Aorta (tissue), 5 donors: ENCODE data around the gene RHBDL3. TPM values are rescaled to one million over a fixed set of nuclear protein-coding genes. Genes with fewer than 3 reads are reported as not detected.
"Not testable (repeated sequence)": the region's sequence is repeated elsewhere in the genome, so short reads cannot be mapped to it uniquely, and the experiment has no call there.

Experiments used
- ATAC-seq: fragments of 200-7000 bp; cut with Tn5 transposase; one replicate; pipeline ENCODE4 v1.9.1; 2022; ENCODE audit warnings: moderate library complexity; ENCODE audit not compliant: low FRiP score
- DNase-seq, 2 donors: peaks; one replicate each; pipeline ENCODE4 v3.0.0-alpha.2; 2020
- H3K27ac ChIP-seq, 2 donors: one replicate each; pipeline ENCODE4 v1.5.1; 2013; ENCODE audit warnings: low read length in 2 of 2, mild to moderate bottlenecking in 2 of 2, moderate library complexity in 2 of 2, control low read depth in 1 of 2, inconsistent platforms in 1 of 2, low read depth in 1 of 2
- H3K27me3 ChIP-seq, 2 donors: one replicate each; pipeline ENCODE4 v1.6.1; 2013; ENCODE audit warnings: control low read depth in 1 of 2, low read length in 1 of 2, mild to moderate bottlenecking in 1 of 2, moderate library complexity in 1 of 2; ENCODE audit not compliant: insufficient read depth in 2 of 2, control insufficient read depth in 1 of 2
- H3K36me3 ChIP-seq, 2 donors: one replicate each; pipeline ENCODE4 v1.6.1; 2013; ENCODE audit warnings: control low read depth in 1 of 2, low read length in 1 of 2, mild to moderate bottlenecking in 1 of 2; ENCODE audit not compliant: insufficient read depth in 2 of 2, control insufficient read depth in 1 of 2
- H3K4me1 ChIP-seq, 2 donors: one replicate each; pipeline ENCODE4 v1.6.1; 2013; ENCODE audit warnings: low read length in 2 of 2, control low read depth in 1 of 2, mild to moderate bottlenecking in 1 of 2, moderate library complexity in 1 of 2; ENCODE audit not compliant: insufficient read depth in 2 of 2, control insufficient read depth in 1 of 2
- H3K4me3 ChIP-seq, 2 donors: one replicate each; pipeline ENCODE4 v1.5.1; 2013; ENCODE audit warnings: low read length in 2 of 2, control low read depth in 1 of 2, mild to moderate bottlenecking in 1 of 2
- H3K9me3 ChIP-seq: one replicate; pipeline ENCODE4 v1.6.1; 2013; ENCODE audit warnings: mild to moderate bottlenecking, low read length; ENCODE audit not compliant: control insufficient read depth
- WGBS, 2 donors: extraction: QIAGEN DNeasy Blood & Tissue Kit; methylation state at CpG; one replicate each; pipeline ENCODE4 v1.1.7; 2013; 5-methylcytosine and 5-hydroxymethylcytosine counted together
- intact Hi-C, 2 donors: fragments of 100-400 bp; cut with DNase I; formaldehyde crosslinking; loops; one replicate each; pipeline versions ENCODE4 v1.14.2 to v1.15.0; 2022
- polyA plus RNA-seq, 2 donors: library from polyadenylated mRNA; stranded (reverse); fragments of 200-250 nt; gene quantifications; one replicate each; pipeline ENCODE4 v1.2.3, GENCODE V29; 2013
- total RNA-seq, 2 donors: library from RNA; stranded (reverse); fragmentation: NEBNext Ultra II Directional; extraction: Animal tissue kit (Norgen Biotek cat#: 25700); gene quantifications; one replicate each; pipeline ENCODE4 v1.2.1, GENCODE V29; 2021
- donor health status: healthy with polysubstance abuse.
- donor health status: Bipolar disorder and iron deficiency.
- donor health status: DM: no; HTN: no; CAD: no.
- donor health status: DM: no; HTN: no; CAD: no.
- donor health status: DM: yes; HTN: yes; CAD: no.

The RHBDL3 gene
- total and polyA plus RNA-seq, 4 donors: 0.29 to 1.0 TPM; not detected in 2

- Histone ChIP-seq H3K36me3 (no peaks in the 10 kb centered on the region), H3K4me3 (no peak overlapping the region), H3K27ac (no peak overlapping the region), H3K27me3 (no peaks in the 10 kb centered on the region), H3K9me3 (no peaks in the 10 kb centered on the region), H3K4me1 (no peaks in the 10 kb centered on the region)
- intact Hi-C loops: loop anchor here in 1 of 2 donors (1.0 kb wide), 1 partner anchor 66 kb away; no protein-coding TSS in a partner anchor
- peak; percentile 80 to 90 for DNase-seq
- 11 to 13% methylated on average over 5 of the region's 5 CpGs for WGBS, 2 donors
- peak; percentile 87 for ATAC-seq
These were observed 53.9 kb downstream of the RHBDL3 start for GRCh38 chr17:32319548-32319905.

GRCh38 chr17:32320080-32320479 lies 54.4 kb downstream of the RHBDL3 start:
- H3K36me3 ChIP-seq, ATAC-seq, H3K9me3 ChIP-seq, H3K27ac ChIP-seq, H3K4me1 ChIP-seq, H3K27me3 ChIP-seq, H3K4me3 ChIP-seq: not testable (repeated sequence)
- WGBS, 2 donors: 81 to 87% methylated on average over 6 of the region's 6 CpGs
- DNase-seq: peak in 1 of 2 donors; percentile 8
- intact Hi-C loops: loop anchor here in 1 of 2 donors (2.0 kb wide), 1 partner anchor 67 kb away; no protein-coding TSS in a partner anchor

GRCh38 chr17:32320847-32321246 lies 55.2 kb downstream of the RHBDL3 start:
- Histone ChIP-seq H3K4me1 (no peaks in the 10 kb centered on the region), H3K27ac (no peak overlapping the region), H3K4me3 (no peak overlapping the region), H3K9me3 (no peaks in the 10 kb centered on the region), H3K36me3 (no peaks in the 10 kb centered on the region), H3K27me3 (no peaks in the 10 kb centered on the region)
- peak in 1 of 2 donors; percentile 68 for DNase-seq
- WGBS, 2 donors: 93 to 94% methylated on average over 15 of the region's 15 CpGs
- ATAC-seq: peak; percentile 9
- intact Hi-C loops: loop anchor here in 1 of 2 donors (2.0 kb wide), 1 partner anchor 68 kb away; no protein-coding TSS in a partner anchor

GRCh38 chr17:32323046-32323445 lies 57.4 kb downstream of the RHBDL3 start:
- 95 to 97% methylated on average over 10 of the region's 10 CpGs for WGBS, 2 donors
- Histone ChIP-seq H3K27me3 (no peaks in the 10 kb centered on the region), H3K9me3 (no peaks in the 10 kb centered on the region), H3K4me1 (no peaks in the 10 kb centered on the region), H3K27ac (no peak overlapping the region), H3K4me3 (no peak overlapping the region), H3K36me3 (no peaks in the 10 kb centered on the region)
- DNase-seq: peak in 1 of 2 donors; percentile 48
- intact Hi-C loops: no loop called here
- ATAC-seq: no peak

- WGBS, 2 donors: 36 to 40% methylated on average over 11 of the region's 11 CpGs
- Histone ChIP-seq H3K4me1 (no peaks in the 10 kb centered on the region), H3K36me3 (no peaks in the 10 kb centered on the region), H3K4me3 (no peak overlapping the region), H3K27ac (no peak overlapping the region), H3K27me3 (no peaks in the 10 kb centered on the region), H3K9me3 (no peaks in the 10 kb centered on the region)
- no peak for ATAC-seq
- DNase-seq: peak in 1 of 2 donors; percentile 52
- intact Hi-C loops: no loop called here
These were observed 58.3 kb downstream of the RHBDL3 start for GRCh38 chr17:32323811-32324491.

GRCh38 chr17:32327911-32328310 lies 62.3 kb downstream of the RHBDL3 start:
- H3K4me1 ChIP-seq: no peaks in the 10 kb centered on the region
- no peaks in the 10 kb centered on the region for H3K36me3 ChIP-seq
- WGBS, 2 donors: 92 to 97% methylated on average over 1 of the region's 1 CpG
- no peaks in the 10 kb centered on the region for H3K9me3 ChIP-seq
- intact Hi-C loops: no loop called here
- DNase-seq: peak in 1 of 2 donors; percentile 10
- no peak for ATAC-seq
- H3K27ac ChIP-seq: no peak overlapping the region
- no peaks in the 10 kb centered on the region for H3K27me3 ChIP-seq
- H3K4me3 ChIP-seq: no peak overlapping the region

- no peak overlapping the region for H3K27ac ChIP-seq
- H3K36me3 ChIP-seq: peaks cover 0 to 3% of the 10 kb centered on the region in 2 donors
- 75 to 79% methylated on average over 3 of the region's 3 CpGs for WGBS, 2 donors
- no peaks in the 10 kb centered on the region for H3K27me3 ChIP-seq
- no peak overlapping the region for H3K4me3 ChIP-seq
- no peaks in the 10 kb centered on the region for H3K4me1 ChIP-seq
- ATAC-seq: no peak
- no peak for DNase-seq
- H3K9me3 ChIP-seq: no peaks in the 10 kb centered on the region
- intact Hi-C loops: no loop called here
These were observed 64.5 kb downstream of the RHBDL3 start for GRCh38 chr17:32330147-32330546.

GRCh38 chr17:32331243-32332040 lies 65.8 kb downstream of the RHBDL3 start:
- intact Hi-C loops: no loop called here
- H3K9me3 ChIP-seq: no peaks in the 10 kb centered on the region
- WGBS, 2 donors: 87 to 90% methylated on average over 3 of the region's 3 CpGs

More at GRCh38 chr17:32331243-32332040, 65.8 kb downstream of the RHBDL3 start:
- no peak for ATAC-seq
- Histone ChIP-seq H3K27ac (no peak overlapping the region), H3K27me3 (no peaks in the 10 kb centered on the region), H3K4me1 (no peaks in the 10 kb centered on the region), H3K36me3 (peaks cover 0 to 3% of the 10 kb centered on the region in 2 donors), H3K4me3 (no peak overlapping the region)
- DNase-seq: no peak
